ENCODE measurements around the gene KRT7.

The KRT7 gene

DNA sequence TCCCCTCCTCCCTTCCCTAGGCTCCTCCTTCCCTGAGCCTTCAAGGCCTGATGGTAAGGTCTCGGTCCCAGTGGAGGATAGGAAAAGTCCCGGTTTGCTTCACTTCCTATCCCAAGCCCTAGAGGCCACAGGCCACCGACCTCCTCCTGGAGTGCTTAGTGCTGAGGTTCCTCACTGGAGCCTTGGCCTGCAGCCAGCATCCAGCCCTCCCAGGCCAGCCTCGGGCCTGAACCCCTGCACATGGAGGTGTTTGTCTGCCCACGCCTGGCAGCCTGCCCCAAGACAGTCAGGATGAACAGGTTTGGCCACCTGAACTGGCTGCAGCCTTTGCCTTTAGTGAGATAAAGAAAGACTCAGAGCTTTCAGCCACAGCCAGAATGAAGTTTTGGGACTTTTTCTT lies 15.8 kb upstream of the KRT7 start:
- DNase-seq (ENCODE audit: low read depth): peak; percentile 88
- 0 out of 2 replicates have a peak overlapping the region, but pooled peaks have one; percentile 0 for H3K4me3 ChIP-seq (ENCODE audit: low read depth, low read length)
- TF ChIP-seq, protein P1, sequence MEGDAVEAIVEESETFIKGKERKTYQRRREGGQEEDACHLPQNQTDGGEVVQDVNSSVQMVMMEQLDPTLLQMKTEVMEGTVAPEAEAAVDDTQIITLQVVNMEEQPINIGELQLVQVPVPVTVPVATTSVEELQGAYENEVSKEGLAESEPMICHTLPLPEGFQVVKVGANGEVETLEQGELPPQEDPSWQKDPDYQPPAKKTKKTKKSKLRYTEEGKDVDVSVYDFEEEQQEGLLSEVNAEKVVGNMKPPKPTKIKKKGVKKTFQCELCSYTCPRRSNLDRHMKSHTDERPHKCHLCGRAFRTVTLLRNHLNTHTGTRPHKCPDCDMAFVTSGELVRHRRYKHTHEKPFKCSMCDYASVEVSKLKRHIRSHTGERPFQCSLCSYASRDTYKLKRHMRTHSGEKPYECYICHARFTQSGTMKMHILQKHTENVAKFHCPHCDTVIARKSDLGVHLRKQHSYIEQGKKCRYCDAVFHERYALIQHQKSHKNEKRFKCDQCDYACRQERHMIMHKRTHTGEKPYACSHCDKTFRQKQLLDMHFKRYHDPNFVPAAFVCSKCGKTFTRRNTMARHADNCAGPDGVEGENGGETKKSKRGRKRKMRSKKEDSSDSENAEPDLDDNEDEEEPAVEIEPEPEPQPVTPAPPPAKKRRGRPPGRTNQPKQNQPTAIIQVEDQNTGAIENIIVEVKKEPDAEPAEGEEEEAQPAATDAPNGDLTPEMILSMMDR (IDR thresholded peaks at IDR 0.05; ENCODE audit: control insufficient read depth, extremely low read depth, insufficient read depth): no peak

DNA sequence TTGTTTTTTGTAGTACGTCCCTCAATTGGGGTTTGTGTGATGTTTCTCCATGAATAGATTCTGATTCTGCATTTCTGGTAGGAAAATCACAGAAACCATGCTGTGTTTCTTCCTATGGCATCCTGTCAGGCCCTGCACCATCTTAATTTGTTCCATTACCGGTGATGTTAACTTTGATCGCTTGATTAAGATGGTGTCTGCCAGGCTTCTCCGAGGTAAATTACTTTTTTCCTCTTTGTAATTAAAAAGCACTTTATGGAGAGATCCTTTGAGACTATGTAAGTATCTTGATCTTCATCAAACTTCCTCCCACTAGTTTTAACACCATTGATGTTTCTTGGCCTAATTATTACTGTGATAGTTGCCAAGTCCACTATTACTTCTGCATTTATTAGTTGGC lies 15.0 kb upstream of the KRT7 start:
- H3K4me3 ChIP-seq (ENCODE audit: low read depth, low read length): no peak overlapping the region
- DNase-seq (ENCODE audit: low read depth): no peak
- TF ChIP-seq, protein P1 (IDR thresholded peaks at IDR 0.05; ENCODE audit: control insufficient read depth, extremely low read depth, insufficient read depth): no peak

DNA sequence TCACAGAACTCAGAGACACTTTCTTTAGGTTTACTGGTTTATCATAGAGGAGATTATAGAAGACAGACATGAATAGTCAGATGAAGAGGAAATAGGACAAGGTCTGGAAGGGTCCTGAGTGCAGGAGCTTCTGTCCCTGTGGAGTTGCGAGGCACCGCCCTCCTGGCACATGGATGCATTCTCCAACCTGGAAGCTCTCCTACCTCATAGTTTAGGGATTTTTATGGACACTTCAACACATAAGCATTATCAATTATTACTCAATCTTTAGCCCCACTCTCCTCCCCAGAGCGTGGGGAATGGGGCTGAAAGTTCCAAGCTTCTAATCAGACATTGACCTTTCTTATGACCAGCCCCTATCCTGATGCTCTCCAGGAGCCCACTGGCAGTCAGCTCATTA lies 12.6 kb upstream of the KRT7 start:
- TF ChIP-seq, protein P1 (IDR thresholded peaks at IDR 0.05; ENCODE audit: control insufficient read depth, extremely low read depth, insufficient read depth): no peak
- DNase-seq (ENCODE audit: low read depth): no peak
- no peak overlapping the region for H3K4me3 ChIP-seq (ENCODE audit: low read depth, low read length)

DNA sequence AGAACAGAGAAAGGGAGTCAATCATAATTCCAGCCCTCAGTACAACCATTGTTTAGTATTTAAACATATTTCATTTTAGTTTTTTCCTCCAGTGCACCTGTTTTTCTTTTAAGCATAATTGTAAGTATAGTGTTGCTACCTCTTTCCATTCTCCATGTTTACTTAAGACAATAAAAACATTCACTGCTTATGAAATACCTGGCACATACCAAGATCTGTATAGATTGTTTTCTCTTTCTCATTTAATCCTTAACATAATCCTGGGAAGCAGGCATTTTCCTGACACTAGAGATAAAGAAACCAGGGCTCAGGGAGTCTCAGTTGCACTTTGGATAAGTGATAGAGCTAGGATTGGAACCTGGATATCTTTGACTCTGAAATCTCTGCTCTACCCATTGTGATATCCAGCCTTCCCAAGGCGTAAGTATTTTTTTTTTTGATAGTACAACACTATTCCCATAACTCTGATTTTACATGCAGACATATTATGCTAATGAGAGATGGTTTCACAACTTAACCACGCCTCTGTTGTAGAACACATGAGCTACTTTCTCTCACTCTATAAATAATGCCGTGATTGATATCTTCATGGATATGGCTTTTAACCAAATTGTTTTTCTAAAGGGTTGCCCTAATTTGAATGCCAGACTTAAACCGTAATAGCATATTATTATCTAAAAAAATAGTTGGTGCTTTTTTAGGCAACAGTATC lies 11.8 kb upstream of the KRT7 start:
- DNase-seq (ENCODE audit: low read depth): no peak
- TF ChIP-seq, protein P1 (IDR thresholded peaks at IDR 0.05; ENCODE audit: control insufficient read depth, extremely low read depth, insufficient read depth): no peak
- H3K4me3 ChIP-seq (ENCODE audit: low read depth, low read length): no peak overlapping the region

DNA sequence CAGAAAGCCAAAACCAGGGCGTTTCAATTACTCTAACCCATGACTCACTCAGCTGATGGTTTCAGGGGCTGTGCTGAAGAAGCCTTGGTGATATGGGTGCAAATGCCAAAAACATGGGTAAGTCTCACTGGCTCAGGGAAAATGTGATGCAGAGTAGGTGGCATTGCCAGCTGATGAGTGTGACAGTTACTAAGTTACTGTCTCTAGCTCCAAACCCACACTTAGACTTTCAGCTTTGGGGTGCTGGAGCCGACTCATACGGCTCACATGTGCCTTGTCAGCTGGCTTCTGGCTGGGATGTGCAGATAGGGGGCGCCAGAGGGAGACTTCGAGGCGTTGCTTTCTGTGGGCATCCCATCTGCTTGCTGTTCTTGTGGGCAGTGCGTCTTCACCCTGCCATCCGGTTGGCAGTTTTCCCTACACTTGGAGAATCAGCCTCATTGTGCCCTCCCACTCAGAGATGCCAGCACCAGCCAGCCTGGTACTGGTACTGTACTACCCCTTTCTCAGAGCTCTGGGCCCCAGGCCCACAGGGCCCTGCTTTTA lies 11.1 kb upstream of the KRT7 start:
- TF ChIP-seq, protein P1 (IDR thresholded peaks at IDR 0.05; ENCODE audit: control insufficient read depth, extremely low read depth, insufficient read depth): peak; percentile 28
- no peak for DNase-seq (ENCODE audit: low read depth)
- H3K4me3 ChIP-seq (ENCODE audit: low read depth, low read length): no peak overlapping the region

DNA sequence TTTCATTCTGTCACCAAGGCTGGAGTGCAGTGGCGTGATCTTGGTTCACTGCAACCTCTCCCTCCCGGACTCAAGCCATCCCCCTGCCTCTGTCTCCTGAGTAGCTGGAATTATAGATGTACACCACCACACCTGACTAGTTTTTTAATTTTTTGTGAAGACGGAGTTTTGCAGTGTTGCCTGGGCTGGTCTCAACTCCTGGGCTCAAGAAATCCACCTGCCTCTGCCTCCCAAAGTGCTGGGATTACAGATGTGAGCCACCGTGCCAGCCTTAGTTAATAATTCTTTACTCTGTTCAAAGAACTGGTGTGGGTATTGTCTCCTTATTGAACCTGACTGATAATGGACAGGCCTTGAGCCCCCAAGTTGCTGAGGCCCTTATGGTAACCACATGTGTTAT lies 10.4 kb upstream of the KRT7 start:
- DNase-seq (ENCODE audit: low read depth): no peak
- TF ChIP-seq, protein P1 (IDR thresholded peaks at IDR 0.05; ENCODE audit: control insufficient read depth, extremely low read depth, insufficient read depth): no peak

More for the DNA sequence above, 10.4 kb upstream of the KRT7 start:
- H3K4me3 ChIP-seq (ENCODE audit: low read depth, low read length): no peak overlapping the region

Measured in LNCaP clone FGC (cell line).